Skeletal muscle satellite cell (primary cell): ENCODE results near the gene RPS2.

Experiments used
- H3K27me3 ChIP-seq: 2 replicates; pipeline ENCODE4 v1.7.0; 2013; ENCODE audit warnings: low read length; ENCODE audit not compliant: control insufficient read depth, insufficient read depth
- H3K36me3 ChIP-seq: 2 replicates; pipeline ENCODE4 v1.7.0; 2013; ENCODE audit warnings: mild to moderate bottlenecking, control low read depth, low read length; ENCODE audit not compliant: insufficient read depth
- H3K4me1 ChIP-seq: 2 replicates; pipeline ENCODE4 v1.7.0; 2013; ENCODE audit warnings: low read length; ENCODE audit not compliant: control insufficient read depth, insufficient read depth
- H3K4me2 ChIP-seq: 2 replicates; pipeline ENCODE4 v1.7.0; 2013; ENCODE audit warnings: mild to moderate bottlenecking, low read length
- H3K4me3 ChIP-seq: 2 replicates; pipeline ENCODE4 v1.7.0; 2013; ENCODE audit warnings: low read length
- H3K9ac ChIP-seq: 2 replicates; pipeline ENCODE4 v1.7.0; 2013; ENCODE audit warnings: mild to moderate bottlenecking, low read depth, low read length, moderate library complexity
- H3K9me3 ChIP-seq: replicated peaks from 2 replicates; pipeline ENCODE4 v1.7.0; 2013; ENCODE audit warnings: mild to moderate bottlenecking, control low read depth, low read length

Gene RPS2

DNA sequence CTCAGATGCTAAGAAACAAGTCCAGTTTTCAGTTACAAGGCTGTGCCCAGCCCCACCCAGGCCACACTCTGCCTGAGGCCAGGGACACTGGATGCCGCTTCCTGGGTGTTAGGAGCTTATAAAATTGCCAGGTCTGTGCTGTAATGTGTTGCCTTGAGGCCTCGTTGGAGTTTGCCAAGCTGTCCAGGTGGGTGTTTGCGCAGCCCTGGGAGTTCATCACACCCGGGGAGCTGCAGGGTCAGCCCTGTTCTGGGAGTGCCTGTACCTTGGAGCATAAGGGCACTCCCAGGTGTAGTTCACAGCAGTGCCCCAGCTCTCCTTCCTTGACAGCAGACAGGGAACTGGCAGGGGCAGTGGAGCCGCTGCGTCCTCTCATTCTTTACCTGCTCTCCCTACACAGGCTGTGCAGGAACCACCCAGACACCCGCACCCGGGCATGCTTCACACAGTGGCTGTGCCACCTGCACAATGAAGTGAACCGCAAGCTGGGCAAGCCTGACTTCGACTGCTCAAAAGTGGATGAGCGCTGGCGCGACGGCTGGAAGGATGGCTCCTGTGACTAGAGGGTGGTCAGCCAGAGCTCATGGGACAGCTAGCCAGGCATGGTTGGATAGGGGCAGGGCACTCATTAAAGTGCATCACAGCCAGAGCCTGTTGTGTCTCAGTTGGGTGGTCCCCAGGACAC lies 21.0 kb upstream of the RPS2 start:
- H3K4me2 ChIP-seq: peak overlapping the region; percentile 96
- peaks cover 29% of the 10 kb centered on the region for H3K4me1 ChIP-seq
- H3K9ac ChIP-seq: peak overlapping the region; percentile 85
- H3K27me3 ChIP-seq: peaks cover 36% of the 10 kb centered on the region
- H3K9me3 ChIP-seq: no peaks in the 10 kb centered on the region
- peak overlapping the region; percentile 87 for H3K4me3 ChIP-seq
- H3K36me3 ChIP-seq: peaks cover 14% of the 10 kb centered on the region

DNA sequence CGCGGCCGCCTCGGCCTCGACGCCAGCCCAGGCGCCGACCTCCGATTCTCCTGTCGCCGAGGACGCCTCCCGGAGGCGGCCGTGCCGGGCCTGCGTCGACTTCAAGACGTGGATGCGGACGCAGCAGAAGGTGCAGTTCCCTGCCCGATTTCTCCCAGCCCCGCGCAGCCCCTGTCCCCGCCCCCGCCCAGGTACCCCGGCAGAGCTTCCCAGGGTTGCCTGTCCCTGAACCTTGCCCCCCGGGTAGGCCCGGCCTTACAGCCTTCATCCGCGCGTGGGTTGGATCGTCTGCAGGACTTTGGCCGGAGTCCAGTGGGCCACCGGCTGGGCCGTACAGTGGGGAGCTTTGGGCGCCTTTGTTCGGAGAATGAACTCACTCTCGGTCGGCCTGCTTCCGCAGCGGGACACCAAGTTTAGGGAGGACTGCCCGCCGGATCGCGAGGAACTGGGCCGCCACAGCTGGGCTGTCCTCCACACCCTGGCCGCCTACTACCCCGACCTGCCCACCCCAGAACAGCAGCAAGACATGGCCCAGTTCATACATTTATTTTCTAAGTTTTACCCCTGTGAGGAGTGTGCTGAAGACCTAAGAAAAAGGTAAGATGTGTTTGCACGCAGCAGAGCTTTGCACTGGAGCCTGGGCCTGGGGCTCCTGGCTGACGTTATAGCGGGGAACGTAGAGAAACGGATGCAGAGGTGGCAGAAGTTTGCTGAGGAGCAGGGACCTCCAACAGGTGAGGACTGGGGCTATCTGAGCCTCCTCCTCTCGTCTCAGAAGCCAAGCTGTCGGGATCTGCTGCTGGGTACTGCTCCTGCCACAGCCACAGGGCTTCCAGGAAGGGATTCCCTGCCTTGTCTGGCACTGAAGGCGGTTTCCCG lies 20.0 kb upstream of the RPS2 start:
- H3K27me3 ChIP-seq: peaks cover 42% of the 10 kb centered on the region

DNA sequence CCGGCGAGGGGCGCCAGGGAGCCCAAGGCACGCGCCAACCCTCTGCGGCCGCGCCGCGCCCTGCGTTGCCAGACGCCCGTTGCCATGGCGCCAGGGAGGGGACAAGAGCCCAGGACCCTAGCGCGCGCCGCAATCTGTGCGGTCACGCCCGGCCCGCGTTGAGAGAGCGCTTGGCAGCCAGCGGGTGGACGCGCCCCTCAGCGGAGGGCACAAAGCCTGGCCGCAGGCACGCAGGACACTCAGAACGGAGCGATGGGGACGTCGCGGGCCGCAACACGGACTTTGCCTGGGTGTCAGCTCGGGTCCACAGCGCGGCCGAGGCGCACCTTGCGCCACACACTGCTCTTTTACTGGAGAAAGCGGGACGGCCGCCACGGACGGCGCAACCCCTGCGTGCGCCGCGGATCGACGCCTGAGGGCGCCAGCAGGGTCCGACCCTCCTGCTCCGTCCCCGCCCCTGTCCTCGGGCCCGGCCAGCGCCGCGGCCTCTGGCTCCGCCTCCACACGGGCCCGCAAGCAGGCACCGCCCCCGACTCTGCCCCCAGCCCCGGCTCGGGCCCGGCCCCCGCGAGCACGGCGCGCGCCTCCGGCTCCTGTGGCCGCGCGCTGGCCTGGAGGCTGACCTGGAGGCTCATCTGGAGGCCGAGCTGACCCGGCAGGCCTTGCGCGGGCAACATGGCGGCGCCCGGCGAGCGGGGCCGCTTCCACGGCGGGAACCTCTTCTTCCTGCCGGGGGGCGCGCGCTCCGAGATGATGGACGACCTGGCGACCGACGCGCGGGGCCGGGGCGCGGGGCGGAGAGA lies 19.1 kb upstream of the RPS2 start, which contains the start of gene GFER:
Gene GFER (plus strand): TSS at position 650 of the 803 bp plus-strand sequence. CDS start 26 bp downstream, at position 676.
- Histone ChIP-seq H3K4me1 (peaks cover 22% of the 10 kb centered on the region), H3K27me3 (peaks cover 34% of the 10 kb centered on the region), H3K4me3 (peak within 1 kb of the TSS; percentile 87), H3K36me3 (peaks cover 19% of the 10 kb centered on the region), H3K4me2 (peak within 1 kb of the TSS; percentile 96), H3K9ac (peak within 1 kb of the TSS; percentile 85), H3K9me3 (no peaks in the 10 kb centered on the region)

More for the DNA sequence above, 20.0 kb upstream of the RPS2 start:
- Histone ChIP-seq H3K4me3 (peak overlapping the region; percentile 87), H3K4me2 (peak overlapping the region; percentile 96), H3K9ac (peak overlapping the region; percentile 85), H3K4me1 (peaks cover 22% of the 10 kb centered on the region), H3K36me3 (peaks cover 14% of the 10 kb centered on the region), H3K9me3 (no peaks in the 10 kb centered on the region)

DNA sequence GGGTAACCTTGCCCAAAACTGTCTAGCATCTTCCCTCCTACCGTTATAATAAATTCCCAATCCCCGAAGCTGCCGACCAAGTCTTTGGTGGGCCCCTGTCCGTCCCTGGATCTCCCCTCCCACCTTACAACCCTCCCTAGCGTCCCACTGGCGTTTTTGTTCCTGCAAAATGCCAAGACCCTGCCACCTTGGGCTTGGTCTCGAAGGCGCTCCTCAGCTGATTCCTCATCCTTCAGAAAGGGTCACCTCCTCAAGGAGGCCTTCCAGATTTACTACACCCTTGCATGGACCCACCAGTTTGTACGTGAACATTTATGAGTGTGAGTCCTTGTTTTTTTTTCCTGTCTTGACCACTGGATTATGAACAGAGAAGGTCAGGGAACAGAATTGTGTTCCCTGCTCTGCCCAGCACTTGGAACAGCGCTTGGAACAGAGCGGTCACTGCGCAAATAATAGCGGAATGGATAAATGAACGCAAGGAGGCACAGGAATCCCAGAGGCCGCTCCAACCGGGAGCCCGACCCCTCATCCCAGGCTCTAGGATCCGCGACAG lies 18.4 kb upstream of the RPS2 start:
- no peak overlapping the region for H3K9ac ChIP-seq
- H3K27me3 ChIP-seq: peaks cover 33% of the 10 kb centered on the region
- peaks cover 25% of the 10 kb centered on the region for H3K36me3 ChIP-seq
- H3K4me1 ChIP-seq: peaks cover 22% of the 10 kb centered on the region
- peak overlapping the region; percentile 87 for H3K4me3 ChIP-seq
- H3K4me2 ChIP-seq: peak overlapping the region; percentile 96
- no peaks in the 10 kb centered on the region for H3K9me3 ChIP-seq

DNA sequence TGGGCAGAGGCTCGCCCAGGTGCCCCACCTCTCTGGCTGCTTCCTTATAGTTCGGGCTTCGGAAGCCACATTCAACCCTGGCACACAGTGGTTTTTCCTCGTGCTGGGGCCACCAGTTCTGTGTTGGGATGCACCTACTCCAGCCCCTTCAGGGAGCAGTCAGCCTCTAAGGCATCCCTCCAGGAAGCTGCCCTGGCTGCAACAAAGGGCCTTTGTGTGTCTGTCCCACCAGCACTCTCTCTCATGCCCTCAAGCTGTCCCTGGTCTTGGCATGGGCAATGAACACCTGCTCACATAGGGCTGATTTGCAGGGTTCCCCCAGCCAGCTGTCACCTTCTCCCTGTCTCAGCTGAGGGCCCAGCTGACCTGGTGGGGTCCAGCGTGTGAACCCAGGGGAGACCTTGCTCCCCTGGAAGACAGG lies 17.4 kb upstream of the RPS2 start:
- H3K4me1 ChIP-seq: peaks cover 22% of the 10 kb centered on the region
- no peak overlapping the region for H3K9ac ChIP-seq
- no peak overlapping the region for H3K4me3 ChIP-seq
- no peaks in the 10 kb centered on the region for H3K9me3 ChIP-seq
- H3K4me2 ChIP-seq: no peak overlapping the region
- peaks cover 33% of the 10 kb centered on the region for H3K36me3 ChIP-seq
- peaks cover 33% of the 10 kb centered on the region for H3K27me3 ChIP-seq

DNA sequence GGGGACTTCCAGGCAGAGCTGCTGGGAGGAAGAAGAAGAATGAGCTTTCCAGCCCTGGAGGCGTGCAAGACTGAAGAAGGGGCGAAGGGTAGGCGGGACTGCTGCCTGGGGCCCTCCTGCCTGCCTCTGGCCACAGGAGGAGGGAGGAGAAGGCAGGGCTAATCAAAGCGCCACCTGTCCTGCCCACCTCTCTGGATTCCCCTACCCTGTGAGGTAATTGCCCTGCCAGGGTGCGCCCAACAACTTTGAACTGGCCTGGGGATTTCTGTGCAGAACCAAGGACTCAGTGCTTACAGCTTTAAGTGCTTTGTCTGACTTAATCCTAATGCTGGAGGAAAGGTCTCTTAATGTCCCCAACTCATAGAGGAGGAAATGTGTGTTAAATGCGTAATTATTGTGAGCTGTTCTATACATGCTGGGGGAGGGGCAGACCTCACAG lies 16.8 kb upstream of the RPS2 start, which contains the start of gene NOXO1:
Gene NOXO1 (minus strand): TSS at position 72 of the 439 bp plus-strand sequence. CDS start 290 bp downstream, outside the sequence.
- Histone ChIP-seq H3K4me3 (no peak within 1 kb of the TSS), H3K4me1 (peaks cover 22% of the 10 kb centered on the region), H3K36me3 (peaks cover 35% of the 10 kb centered on the region), H3K9ac (no peak within 1 kb of the TSS), H3K27me3 (peaks cover 33% of the 10 kb centered on the region), H3K9me3 (no peaks in the 10 kb centered on the region), H3K4me2 (no peak within 1 kb of the TSS)

DNA sequence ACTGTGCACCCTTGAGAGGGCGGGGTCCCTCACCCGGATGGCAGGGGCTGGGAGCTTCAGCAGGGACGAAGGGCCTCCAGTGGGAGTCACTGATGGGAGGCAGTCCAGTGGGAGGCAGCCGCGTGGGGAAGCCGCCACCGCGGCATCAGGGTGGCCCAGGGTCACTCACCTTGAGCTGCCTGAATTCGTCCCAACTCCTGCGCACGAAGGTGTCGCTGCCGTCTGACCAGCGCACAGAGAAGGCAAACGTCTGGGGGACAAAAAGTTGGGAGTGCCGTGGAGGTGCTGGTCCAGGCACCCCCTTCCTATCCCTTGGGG lies 16.1 kb upstream of the RPS2 start:
- Histone ChIP-seq H3K9ac (no peak overlapping the region), H3K36me3 (peaks cover 34% of the 10 kb centered on the region), H3K4me2 (no peak overlapping the region), H3K9me3 (no peaks in the 10 kb centered on the region), H3K27me3 (peaks cover 33% of the 10 kb centered on the region), H3K4me3 (no peak overlapping the region), H3K4me1 (peaks cover 19% of the 10 kb centered on the region)

DNA sequence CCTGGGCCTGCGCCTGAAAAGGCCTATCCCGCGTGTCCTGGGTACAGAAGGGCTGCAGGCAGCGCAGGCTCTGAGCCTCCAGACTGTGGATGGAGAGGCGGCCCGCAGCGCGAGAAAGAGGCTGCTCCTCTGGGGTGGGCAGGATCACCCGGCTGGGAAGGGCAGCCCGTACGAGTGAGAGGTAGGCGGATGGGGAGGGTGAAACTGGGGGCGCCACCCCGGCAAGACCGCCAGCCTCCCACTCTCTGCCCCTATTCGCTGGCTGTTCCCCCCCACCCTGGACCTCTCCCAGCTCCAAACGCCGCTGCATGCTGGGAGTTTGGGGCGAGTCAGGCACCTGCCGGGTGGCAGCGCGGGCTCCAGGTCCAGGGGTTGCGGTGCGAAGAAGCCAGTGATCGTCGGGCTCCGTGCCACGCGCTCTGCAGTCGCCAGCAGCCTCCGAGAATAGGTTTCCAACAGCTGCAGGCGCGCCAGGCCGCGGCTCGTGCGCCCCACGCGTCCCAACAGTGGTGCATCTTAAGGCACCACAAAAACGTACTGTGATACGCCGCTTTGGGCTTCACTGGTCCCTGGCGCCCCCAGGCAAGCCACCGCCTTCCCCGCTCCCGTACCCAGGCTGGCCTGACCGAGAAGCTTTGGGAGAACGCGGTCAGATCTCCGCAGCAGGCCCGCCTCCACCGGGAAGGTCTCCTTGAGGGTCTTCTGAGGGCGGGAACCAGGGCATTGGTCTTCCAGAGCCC lies 15.6 kb upstream of the RPS2 start:
- Histone ChIP-seq H3K9me3 (no peaks in the 10 kb centered on the region), H3K4me2 (no peak overlapping the region), H3K27me3 (peaks cover 33% of the 10 kb centered on the region), H3K9ac (no peak overlapping the region), H3K4me1 (peaks cover 14% of the 10 kb centered on the region), H3K36me3 (peaks cover 39% of the 10 kb centered on the region), H3K4me3 (no peak overlapping the region)

DNA sequence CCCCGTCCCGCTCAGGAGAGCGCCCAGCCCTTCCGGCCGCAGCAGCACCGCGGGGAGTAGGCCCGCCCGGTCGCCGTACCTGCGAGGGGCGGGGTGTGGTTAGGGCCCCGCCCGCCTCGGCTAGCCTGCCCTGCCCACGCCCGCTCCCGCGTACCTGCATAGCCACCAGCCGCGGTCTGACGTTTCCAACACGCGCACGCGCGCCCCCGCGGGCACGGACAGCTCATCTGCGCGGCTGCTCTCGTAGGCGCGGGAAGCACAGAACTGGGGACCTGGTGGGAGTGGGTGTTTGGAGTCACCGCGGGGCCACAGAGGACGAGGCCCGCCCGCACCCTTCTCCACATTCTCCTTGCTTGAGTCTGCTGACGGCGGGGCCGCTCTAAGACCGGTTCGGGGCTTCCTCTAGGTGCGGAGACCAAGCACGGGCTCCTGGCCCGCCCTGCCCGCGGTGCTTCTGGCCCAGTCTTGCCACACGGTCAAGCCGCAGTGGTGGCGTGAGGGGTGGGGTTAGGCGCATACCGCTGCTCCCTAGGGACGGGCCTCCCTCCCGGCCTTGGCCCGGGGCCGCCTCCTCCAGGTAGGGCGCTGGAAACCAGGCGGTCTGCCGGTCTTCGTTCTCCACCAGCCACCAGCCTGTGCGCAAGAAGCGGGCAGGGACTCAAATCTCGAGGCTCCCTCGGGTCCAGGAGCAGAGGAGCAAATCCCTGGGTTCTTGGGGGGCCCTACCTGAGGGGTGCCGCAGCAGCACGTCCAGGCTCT lies 14.8 kb upstream of the RPS2 start:
- H3K9ac ChIP-seq: no peak overlapping the region
- peaks cover 46% of the 10 kb centered on the region for H3K36me3 ChIP-seq
- H3K4me2 ChIP-seq: no peak overlapping the region
- no peaks in the 10 kb centered on the region for H3K9me3 ChIP-seq
- H3K4me3 ChIP-seq: no peak overlapping the region
- H3K27me3 ChIP-seq: peaks cover 33% of the 10 kb centered on the region
- peaks cover 6% of the 10 kb centered on the region for H3K4me1 ChIP-seq
